HG02973 (cell line): ENCODE data around the gene C11orf71.

Experiments used
- ATAC-seq: cut with Tn5 transposase; IDR thresholded peaks from one replicate; pipeline ENCODE4 v1.9.1; 2021; ENCODE audit warnings: moderate library complexity; ENCODE audit not compliant: unreplicated experiment

C11orf71 gene

DNA sequence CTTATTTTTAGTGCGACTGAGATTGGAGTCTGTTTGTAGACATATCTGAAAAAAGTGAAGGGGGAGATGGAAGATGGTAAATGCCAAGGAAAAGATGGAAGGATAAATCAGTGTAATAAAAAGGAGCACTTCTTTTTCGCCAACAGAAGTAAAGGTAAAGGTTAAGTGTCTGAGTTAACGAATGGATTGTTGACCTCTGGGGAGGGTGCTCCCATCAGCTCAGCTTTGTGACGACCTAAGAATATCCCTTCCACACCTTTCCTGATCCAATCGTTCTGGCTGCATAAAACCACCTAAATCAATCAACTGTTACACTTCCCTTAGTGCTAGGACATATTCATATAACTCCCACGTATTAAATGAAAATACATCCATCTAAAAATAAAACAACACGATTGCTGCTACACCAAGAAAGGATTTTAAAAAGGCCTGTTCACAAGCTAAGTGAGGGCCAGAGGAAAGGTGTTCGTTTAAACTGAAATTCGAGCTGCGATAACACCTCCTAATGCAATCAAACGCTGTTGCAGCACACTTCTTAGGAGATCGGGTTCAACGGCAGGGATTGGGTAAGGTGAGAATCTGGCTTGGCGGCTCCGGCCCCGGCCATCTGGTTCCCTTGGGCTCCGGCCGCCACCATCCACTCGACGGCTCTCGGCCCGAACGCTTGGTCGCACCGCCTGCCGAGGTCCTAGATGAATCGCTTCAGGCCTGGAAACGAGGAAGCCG is 658 bp downstream of the C11orf71 start:
- peak; percentile 30 for ATAC-seq

DNA sequence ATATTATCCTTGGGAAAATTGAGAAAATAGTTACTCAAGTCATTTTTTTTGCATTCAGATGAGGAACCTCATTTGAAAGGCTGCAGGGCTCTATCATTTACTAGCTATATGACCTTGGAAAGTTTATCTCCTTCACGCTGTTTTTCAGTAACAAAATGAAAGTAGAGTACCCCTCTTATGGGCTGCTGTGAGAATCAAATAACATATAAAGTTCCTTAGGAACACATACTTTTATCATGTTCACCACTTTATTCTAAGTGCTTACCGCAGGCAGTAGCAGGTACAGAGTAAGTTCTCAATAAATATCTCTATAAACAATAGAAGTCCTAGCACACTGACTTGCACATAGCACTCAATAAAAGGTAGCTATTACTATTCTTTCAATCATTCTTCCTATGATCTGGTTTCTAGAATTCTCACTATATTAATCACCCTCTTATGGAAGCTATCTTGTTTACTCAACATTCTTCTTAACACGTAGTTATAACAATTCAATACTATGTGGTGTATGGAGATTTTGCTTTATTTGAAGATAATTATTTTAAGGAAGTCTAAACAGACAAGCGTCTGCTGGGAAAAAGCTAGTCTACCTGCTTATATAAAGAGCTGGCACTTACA is 1.9 kb downstream of the C11orf71 start:
- no peak for ATAC-seq

DNA sequence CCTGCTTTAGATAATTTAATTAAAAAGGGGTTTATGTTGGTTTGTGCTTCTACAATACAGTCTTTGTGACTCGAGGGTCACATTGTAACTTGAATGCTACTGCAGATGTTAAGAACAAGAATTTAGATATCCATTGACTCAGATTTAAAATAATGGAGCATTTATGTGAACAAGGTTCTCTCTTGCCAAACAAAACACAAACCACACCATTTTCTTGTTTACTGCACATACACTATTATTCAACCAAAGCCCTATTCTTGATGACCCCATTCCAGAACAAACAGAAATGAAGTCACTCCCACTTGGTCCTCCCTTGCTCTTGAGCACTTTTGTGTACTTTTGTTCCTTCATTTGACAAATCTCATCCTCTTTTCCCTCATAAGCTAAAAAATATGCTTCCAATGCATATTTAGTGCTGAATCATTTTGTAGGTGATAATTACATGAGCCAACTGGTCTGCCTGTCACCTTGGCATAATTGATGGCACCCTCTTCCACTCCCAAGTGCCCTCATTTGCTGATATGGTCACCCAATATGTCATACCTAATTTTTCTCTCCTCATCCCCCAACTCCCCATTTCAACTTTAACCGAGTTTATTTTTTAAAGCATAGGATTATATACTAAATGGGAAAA is 2.8 kb downstream of the C11orf71 start:
- no peak for ATAC-seq

DNA sequence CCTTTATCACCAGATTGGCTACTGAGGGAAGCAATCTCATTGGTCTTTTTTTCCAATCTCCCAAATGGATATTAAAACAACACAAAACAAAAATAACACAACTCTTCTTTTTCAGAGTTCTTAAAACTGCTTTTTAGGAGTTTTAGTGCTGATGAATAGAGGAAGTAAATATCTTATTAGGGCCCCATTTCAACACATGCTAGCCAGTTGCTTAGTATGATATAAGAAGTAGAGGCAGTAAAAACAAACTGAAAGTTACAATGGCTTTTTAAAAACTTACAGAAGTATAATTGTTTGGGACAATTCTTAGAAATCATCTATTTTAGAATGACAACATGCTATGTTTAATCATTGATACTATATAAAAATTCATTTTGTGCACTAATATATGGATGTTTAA is 3.4 kb downstream of the C11orf71 start:
- ATAC-seq = no peak

DNA sequence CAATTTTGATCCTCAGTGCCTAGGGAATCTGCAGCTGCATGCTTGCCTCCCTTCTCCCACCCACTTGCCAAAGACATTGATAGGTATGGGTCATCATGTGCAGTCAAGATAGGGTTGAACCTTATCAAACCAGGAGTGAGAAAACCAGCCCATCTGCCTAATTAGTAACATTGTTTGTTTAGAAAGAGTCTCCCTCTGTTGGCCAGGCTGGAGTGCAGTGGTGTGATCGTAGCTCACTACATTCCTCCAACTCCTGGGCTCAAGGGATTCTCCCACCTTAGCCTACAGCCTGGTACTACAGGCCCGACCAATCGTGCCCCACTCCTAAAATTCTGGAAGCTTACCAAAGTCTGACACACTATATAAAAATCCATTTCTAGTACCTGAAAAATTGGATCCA is 4.6 kb downstream of the C11orf71 start:
- no peak for ATAC-seq

DNA sequence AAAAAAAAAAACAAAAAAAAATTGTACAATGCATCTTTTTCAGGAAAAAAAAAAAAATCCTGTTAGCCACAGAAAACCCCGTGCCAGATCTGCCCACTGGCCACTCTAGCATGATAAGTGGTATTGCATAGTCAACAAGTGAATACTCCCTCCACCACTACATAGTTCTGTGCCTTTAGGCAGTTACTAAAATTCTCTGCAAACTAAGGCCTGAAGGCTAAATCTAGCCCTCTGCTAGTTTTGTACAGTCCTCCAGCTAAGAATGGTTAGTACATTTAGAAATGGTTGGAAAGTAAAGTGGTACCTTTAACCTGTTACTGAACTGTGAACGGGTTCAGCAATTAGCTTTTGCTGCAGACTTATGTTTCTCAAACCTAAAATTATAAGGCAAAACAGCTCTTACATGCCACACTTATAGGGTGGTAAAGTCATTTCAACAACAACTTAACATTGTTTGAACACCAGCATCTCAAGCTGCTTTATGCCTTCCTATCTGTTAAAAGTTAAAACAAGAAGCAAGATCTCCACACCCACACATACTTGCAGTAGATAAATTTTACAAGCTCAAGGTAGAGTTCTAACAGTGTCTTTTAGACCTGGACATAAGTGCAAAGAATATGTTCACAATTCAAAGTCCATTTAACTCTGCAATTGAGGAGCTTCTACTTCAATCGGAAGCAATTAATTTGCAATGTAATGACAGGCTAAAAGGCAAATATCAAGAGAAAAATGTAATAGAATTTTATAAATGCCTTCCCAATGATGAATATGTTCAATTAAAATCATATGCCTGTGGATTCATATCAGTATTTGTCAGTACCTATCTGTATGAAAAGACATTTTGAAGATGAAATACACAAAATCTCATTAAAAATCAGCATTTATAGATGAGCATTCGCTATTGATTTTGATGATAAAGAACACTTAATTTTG is 7.3 kb downstream of the C11orf71 start:
- ATAC-seq = no peak

DNA sequence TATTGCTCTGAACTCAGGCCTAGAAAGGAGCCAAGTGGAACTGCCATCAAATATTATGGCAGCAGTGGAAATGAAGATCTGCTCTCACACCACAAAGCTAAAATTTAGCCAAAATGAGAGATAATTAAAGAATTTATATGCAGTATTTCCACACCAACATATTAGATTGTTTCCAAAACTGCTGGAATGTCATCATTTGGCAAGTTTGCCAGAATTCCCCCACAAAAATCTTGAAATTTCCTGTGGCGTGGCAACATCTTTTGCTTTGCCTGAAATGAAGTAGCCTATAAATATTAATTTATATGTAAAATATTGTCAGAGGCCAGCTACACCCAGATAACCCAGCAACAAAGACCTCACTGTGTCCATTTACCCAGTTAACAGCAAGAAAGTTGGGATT is 13.8 kb downstream of the C11orf71 start:
- ATAC-seq = no peak

DNA sequence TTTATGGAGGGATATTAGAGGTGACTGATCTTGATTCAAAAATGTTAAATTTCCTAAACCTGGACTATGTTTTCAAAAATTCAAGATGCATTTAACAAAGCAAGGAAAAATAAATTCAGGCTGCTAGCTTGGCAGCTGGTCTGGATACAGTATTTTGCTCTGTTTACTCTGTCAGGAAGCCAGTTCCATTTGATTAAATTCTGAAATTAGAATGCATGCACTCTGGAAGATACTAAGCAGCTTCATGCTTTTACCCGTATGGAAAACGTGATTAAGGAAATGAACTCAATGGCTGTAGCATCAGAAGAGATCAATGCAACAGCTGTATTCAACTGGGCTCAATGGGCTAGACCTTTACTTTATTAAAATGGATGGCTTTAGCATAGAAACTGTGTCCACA is 14.2 kb downstream of the C11orf71 start:
- no peak for ATAC-seq

DNA sequence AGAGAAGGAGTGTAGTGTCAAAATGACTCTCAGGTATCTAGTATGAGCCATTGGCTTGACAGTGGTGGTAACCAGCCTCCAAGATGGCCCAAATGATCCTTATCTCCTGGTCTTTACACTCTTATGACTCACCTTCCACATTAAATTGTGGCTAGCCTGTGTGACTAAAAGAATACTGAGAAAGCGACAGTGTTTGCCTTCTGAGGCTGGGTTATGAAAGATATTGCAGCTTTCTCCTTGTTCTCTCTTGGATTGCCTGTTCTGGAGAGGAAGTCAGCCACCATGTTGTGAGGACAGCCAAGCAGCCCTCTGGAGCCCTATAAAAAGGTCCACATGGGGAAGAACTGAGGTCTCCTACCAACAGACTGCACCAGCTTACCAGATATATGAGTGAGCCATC is 15.8 kb downstream of the C11orf71 start:
- no peak for ATAC-seq

DNA sequence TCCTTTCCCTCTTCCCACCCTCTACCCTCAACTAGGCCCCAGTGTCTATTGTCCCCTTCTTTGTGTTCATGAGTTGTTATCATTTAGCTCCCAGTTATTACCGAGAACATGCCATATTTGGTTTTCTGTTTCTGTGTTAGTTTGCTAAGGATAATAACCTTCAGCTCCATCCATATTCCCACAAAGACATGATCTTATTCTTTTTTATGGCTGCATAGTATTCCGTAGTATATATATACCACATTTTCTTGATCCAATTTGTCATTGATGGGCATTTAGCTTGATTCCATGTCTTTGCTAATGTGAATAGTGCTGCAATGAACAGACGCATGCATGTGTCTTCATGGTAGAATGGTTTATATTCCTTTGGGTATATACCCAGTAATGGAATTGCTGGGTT is 17.8 kb downstream of the C11orf71 start:
- ATAC-seq = no peak

DNA sequence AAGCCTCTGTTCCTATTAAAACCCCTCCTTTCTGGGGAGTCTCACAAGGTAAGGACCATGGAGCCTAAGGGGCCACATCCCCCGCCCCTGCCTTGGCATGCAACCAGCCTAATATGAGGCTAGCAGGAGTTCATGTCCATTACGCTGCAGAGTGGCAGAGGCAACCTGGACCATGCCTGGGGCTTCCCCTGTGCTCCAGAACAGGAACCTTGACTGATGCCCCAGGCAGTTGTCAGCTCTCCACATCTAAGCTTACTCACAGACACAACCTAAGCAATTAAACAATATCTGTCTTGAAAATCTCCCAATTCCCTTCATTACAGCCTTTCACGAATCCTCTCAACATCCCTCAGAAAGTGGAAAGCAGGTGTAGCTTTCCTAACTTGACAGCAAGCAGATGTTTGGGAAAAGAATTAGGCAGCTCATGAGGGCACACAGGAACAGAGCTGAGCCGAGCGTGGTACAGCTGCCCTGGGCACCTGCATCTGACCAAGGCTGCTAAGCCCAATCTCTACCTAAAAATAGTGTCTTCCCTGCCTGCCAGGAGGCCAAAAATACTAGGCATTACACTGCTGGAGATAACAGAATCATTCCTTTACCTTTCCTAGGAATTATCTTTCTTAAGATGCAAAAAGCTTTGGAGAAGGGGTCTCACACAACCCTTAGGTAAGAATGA is 20.8 kb downstream of the C11orf71 start:
- ATAC-seq = no peak

DNA sequence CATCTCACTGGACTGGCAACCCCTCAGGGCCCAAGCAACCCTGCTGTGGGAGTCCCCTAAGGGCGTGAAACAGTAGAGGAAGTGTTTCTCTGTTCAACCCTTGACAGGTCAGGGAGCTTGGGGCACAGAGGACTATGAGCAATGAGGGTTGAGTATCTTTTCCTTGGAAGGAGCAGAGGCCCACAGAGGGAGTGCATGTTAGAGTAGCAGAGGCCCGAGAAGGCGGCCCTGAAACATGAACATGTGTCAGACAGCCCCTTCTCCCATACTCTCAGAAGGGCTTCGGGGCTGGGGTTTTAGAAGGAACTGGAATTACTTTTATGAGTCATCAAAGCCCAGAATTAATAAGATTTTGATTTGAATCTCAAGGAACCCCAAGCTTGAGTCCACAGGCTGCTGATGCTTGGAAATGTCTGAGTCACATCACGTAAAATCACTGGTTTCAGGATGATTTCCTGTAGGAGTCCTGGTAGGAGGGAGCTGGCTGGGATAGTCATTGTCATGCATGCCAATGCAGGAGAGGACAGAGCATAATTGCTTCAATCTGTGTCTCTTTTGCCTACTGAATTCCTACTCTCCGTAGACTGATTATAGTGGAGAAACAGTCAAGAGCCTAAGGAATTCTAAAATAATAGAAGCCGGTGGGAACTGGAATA is 22.6 kb downstream of the C11orf71 start:
- no peak for ATAC-seq

DNA sequence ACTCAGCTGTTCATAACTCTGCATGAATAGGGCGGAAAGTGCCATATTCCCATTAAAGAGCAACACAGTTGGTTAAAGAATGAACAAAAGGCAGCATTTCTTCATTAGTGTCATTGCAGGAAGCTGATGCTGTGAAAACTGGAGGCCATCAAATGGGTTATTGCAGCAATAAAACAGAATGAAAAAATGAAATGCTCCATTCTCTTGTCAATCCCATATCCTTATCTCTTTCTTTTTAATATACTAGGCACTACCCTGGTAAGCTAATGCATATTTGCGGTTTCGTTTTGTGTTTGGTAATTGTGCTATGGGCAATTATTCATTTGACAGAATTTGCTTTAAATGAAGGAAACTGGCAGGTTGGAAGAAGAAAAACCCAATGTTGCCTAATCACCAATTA is 25.3 kb downstream of the C11orf71 start:
- no peak for ATAC-seq

DNA sequence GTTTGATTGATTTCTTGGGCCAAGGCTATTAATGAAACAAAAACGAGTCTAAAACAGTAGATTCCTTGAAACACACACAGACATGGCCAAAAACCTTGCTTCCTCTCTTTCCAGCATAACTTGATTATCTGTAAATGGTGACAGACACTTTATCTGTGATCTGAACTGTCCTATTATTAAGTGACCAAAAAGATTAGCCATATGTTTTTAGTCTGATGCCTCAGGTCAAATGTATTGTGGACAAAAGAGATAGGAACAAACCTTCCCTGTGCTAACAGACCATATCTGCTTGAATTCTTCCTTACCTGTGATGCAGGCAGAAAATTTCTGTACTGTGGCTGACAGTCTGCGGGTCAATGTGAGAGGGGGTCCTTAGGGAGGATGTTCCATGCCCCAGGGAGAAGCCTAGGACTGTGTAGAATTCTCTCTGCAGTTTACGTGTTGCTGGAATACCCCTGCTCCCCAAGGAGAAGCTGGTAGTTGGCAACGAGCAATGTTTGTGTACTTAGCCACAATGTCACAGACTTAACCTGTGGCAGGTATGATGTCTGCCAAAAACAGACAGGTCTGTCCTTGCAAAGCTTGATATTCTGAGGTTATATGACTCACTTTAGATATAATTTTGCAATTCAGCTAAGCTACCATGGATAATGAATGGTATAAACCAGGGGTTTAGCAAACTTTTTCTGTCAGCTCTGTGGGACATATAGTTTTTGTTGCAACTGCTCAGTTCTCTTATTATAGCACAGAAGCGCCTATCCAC is 31.2 kb downstream of the C11orf71 start:
- no peak for ATAC-seq

DNA sequence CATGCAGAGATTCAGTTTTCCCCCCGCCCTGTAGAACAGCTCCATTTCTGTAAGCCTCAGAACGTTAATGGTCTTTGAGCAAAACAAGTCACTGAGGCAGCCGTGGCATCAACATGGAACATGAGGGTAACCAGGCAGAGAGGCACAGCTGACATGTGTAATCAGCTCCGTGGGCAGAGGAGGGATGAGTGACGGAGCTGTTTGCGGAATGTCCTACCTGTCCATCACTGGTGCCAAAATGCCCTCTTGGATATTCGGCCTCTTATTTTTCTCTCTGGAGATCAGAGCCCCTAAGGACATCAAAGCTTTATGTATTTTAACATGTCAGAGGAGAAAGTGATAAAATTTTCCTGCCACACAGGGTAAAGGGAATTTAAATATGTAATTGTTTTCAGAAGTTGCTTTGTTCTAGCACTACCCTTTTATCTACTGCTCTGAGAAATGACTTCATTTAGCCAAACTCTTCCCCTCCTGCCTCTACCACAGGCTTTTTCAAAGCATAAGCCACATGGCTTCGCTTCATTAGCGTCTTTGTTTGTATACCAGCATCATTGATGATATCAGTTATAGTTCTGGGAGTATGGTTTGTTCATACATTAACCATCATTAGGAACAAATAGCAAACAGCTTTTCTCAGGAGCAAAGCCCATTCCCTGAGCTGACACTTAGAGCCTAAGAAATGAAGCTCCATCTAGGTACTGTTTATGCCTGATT is 32.9 kb downstream of the C11orf71 start:
- ATAC-seq = no peak

DNA sequence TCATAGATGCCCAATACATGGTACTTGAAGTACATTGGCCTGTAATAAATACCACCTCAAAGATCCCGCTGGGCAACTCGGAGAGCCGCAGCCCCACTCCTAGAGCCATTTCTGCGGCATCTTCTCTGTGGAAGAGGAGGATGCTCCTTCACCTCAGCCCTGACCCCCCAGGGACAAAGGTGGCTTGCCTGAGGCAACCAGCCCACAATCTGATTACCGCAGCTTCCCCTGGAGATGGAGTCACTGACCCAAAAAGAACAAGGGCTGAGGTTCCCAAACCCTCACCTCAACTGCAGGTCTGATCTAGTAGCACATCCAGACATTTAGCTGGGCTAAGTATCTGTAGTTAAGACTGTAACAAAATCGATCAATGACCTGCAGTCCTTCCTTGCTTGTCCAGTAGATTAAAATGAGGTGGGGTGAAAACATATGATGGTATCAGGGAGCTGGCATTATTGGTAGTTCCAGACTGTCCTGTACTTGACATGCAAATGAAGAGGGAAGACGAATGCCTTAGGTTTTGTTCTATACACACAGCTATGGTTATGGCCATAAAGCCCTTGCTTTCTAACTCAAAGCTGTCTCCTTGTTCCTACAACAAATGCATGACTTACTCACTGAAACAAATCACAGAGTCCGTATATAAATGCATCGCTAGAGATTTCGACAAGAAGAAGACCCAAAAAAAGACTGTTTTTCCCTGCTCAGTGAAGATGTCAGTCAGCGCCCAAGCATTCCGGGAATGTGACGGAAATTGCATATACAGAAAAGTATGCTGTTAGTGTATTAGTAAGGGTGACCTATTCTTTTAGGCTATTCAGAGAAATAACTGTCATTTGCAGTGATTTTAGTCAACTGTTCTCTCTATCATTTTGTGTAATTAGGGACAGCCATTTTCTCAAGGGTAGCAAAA is 33.7 kb downstream of the C11orf71 start:
- no peak for ATAC-seq

DNA sequence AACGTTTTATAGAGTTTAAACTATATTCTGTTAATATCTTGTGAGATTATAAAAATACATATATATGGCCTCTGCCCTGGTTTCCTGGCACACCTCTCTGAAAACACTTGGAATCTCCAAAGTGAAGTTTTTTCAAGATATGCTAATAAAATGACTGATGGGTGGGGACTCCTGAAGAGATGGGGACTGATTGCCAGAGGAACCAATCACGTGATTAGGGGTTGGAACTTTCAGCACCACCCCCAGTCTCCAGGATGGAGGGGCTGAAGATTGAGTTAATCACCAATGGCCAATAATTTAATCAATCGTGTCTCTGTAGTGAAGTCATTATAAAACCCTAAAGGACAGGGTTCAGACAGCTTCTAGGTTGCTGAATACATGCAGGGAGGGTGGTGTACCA is 37.4 kb downstream of the C11orf71 start:
- ATAC-seq = no peak

DNA sequence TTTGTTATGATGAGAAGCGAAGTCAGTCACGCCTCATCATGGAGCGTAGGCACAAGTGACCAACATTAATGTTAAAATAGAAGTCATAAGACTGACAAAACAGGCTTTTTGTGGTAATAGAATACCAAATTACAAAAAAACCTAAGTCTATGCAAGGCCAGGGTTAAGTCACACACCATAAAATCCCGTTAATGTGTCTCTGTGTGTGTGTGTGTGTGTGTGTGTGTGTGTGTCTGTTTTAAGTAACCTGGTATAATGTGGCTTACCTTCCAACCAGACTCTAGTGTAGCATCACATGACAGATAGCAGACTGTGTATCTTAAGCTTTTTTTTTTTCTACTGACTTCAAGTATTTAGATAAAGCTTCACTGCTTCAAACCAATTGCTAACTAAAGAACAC is 38.0 kb downstream of the C11orf71 start:
- no peak for ATAC-seq
